22Rv1 (cell line): Measurements from ENCODE around the gene GRSF1.

Experiments
- H3K27ac ChIP-seq: fragments of 450-650 bp; 2 replicates; pipeline ENCODE4 v1.5.1; 2017
- CTCF ChIP-seq: fragments of 450-650 bp; IDR thresholded peaks from 2 replicates; pipeline ENCODE4 v1.5.1; 2017; ENCODE audit warnings: mild to moderate bottlenecking
- ZFX ChIP-seq: fragments of 450-650 bp; IDR thresholded peaks from 2 replicates; pipeline ENCODE4 v1.6.1; 2017; ENCODE audit warnings: antibody characterized with exemption, borderline replicate concordance

The GRSF1 gene

GRCh38 chr4:70830054-70830453, 9.6 kb downstream of the GRSF1 start:
- H3K27ac ChIP-seq = no peak overlapping the region
- TF ChIP-seq ZFX (no peak), CTCF (no peak)

GRCh38 chr4:70829492-70829891, 10.2 kb downstream of the GRSF1 start:
- H3K27ac ChIP-seq = no peak overlapping the region
- TF ChIP-seq ZFX (no peak), CTCF (no peak)

GRCh38 chr4:70829015-70829414, 10.7 kb downstream of the GRSF1 start:
- H3K27ac ChIP-seq = no peak overlapping the region
- TF ChIP-seq CTCF (no peak), ZFX (no peak)

- no peak overlapping the region for H3K27ac ChIP-seq
- TF ChIP-seq CTCF (no peak), ZFX (no peak)
These were observed 20.8 kb downstream of the GRSF1 start for GRCh38 chr4:70818921-70819320.

GRCh38 chr4:70818173-70818855, 21.4 kb downstream of the GRSF1 start:
- H3K27ac ChIP-seq = no peak overlapping the region
- TF ChIP-seq ZFX (no peak), CTCF (no peak)

DNA sequence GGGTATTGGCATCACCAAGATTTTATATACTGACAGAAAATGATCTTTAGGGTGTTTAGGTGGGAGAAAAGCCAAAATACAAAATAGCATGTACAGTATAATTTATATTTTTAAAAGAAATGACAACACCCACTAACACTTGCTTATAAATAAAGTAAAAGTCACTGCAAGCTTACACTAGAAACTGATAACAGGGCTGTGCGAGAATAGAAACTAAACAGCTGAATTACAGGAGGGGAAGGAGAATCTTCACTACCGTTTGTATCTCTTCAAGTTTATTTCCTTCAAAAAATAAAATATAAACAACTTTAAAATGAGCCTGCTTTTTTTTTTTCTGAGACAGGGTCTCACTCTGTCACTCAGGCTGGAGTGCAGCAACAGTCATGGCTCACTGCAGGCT, 22.8 kb downstream of the GRSF1 start:
- 0 out of 2 replicates have a peak overlapping the region, but pooled peaks have one; percentile 4 for H3K27ac ChIP-seq

More for the DNA sequence above, 22.8 kb downstream of the GRSF1 start:
- TF ChIP-seq CTCF (no peak), ZFX (no peak)
